HG03342 (cell line): Measurements from ENCODE around the gene ASTN2.
"Not testable (repeated sequence)": the region's sequence is repeated elsewhere in the genome, so short reads cannot be mapped to it uniquely, and the experiment has no call there.

Experiments used
- ATAC-seq: cut with Tn5 transposase; IDR thresholded peaks from one replicate; pipeline ENCODE4 v1.9.1; 2021; ENCODE audit warnings: mild to moderate bottlenecking, moderate library complexity; ENCODE audit not compliant: unreplicated experiment

ASTN2 gene

DNA sequence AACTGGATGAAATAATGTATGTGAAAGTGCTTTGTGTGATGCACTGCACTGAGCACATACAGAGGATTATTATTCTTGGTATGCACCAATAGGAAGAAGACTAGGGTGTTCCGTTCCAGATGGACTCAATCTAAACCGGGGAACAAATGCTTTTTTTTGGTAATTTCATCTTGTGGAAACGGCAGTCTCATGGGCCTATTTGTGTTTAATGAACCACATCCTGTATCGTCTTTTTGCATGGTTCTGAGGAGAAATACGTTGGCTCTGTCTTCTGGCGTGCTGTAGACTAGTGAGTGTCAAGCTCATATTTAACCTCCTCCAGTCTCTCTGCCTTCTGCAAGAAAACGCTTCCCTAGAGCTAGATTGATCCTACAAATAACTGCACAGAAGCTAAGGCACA, 697.7 kb downstream of the ASTN2 start:
- no peak for ATAC-seq

DNA sequence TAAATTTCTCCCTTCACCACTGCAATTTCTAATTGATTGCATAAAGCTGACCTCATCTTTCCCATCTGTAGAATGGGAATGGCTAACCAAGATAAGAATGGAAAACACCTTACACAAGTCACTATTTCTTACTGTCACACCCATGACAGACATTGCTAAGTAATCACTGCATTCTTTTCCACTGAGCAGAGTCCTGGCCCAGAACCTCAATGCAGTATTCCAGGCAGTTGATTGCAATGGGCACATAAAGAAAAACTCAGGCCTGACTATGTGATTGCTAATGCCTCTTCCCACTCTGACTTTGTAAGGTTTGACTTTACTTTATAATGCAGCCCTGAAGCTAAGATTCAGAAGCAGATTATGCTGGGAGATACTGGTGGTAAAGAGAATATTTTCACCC, 698.4 kb downstream of the ASTN2 start:
- no peak for ATAC-seq

DNA sequence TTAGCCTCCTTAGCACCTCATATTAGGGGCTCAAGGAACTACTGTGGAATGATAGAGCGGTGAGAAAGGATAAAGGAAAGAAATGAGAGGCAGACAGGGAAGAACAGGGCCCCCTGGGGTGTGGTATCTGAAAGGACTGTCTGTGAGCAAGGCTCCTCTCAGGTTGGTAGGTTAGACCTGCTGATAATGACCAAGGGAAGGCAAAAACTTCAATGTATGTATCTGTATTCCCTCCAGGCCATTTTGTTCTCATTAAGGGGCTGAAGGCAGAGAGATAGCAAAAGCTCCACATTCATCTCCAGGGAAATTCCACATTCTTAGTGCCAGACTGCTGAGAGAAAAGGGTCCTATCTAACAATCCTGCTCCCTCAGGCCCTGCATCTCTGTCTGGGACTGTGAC, 699.1 kb downstream of the ASTN2 start:
- ATAC-seq = no peak

- ATAC-seq = no peak
Measured at GRCh38 chr9:116713271-116713670, 701.6 kb downstream of the ASTN2 start.

DNA sequence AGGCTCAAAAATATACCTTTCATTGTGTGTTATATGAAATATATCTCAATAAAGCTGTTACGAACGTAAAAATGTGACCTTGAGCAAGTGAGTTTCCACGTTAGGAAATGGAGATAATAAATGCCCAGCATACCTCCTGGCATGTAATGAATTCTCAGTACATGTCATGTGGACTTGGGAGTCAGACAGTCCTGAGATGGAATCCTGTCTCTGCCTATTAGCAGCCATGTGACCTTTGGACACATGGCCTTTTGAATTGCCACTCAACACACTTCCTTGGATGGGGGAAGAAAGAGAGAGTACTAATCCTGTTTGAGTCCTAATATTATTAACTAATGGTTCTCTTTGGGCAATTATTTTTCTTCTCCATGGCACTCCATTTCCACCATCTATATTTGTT, 702.1 kb downstream of the ASTN2 start:
- no peak for ATAC-seq

GRCh38 chr9:116706310-116707290, 708.3 kb downstream of the ASTN2 start:
- no peak for ATAC-seq

DNA sequence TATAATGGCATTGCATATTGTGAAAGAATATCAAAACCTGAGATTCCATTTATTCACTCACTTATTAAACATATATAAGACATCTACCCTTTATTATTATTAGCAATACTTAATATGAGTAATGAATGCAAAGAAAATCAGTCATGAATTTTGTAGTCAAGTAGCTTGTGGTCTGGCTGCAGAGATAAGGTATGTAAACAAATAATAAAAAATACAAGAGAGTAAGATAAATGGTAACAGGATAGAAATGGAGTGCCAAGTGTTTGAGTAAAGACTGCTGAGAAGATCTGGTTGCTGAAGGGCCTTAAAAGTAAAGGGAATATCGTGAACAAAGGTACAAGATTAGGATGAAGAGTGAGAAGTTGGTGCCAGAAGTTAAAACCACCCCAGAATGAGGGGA, 709.3 kb downstream of the ASTN2 start:
- no peak for ATAC-seq

DNA sequence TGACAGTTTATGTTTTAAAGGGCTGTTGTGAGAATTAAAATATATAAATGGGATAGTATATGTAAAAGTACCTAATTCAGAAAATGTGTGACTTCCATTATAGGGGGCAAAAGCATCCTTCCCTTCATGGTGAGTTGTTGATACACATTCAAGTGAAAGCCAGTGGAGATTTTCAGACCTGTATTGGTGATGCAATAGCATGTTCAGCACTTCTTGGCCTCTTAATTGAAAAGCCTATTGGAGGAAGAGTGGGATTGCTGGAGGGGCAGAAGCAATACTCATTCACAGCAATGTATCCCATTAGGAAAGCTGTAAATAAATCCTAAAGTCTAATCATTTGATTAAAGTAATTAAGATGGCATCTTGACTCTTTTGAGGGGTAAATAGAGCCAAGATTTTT, 710.4 kb downstream of the ASTN2 start:
- ATAC-seq = no peak

DNA sequence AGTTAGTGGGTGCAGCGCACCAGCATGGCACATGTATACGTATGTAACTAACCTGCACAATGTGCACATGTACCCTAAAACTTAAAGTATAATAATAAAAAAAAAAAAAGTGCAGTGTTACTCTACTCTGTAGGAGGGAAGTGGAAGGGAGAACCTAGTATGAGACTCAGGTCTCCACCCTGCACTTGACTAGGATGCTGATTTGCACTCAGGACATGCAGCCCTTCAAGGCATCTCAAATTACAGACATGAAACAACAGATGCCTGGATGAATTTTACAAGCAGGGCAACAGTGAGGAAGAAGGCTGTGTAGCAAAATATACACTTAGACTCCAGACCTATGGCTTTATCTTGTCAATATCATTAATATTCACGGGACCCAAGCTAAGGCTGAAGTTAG, 711.2 kb downstream of the ASTN2 start:
- ATAC-seq = no peak

GRCh38 chr9:116701940-116702642, 712.8 kb downstream of the ASTN2 start:
- ATAC-seq = no peak

DNA sequence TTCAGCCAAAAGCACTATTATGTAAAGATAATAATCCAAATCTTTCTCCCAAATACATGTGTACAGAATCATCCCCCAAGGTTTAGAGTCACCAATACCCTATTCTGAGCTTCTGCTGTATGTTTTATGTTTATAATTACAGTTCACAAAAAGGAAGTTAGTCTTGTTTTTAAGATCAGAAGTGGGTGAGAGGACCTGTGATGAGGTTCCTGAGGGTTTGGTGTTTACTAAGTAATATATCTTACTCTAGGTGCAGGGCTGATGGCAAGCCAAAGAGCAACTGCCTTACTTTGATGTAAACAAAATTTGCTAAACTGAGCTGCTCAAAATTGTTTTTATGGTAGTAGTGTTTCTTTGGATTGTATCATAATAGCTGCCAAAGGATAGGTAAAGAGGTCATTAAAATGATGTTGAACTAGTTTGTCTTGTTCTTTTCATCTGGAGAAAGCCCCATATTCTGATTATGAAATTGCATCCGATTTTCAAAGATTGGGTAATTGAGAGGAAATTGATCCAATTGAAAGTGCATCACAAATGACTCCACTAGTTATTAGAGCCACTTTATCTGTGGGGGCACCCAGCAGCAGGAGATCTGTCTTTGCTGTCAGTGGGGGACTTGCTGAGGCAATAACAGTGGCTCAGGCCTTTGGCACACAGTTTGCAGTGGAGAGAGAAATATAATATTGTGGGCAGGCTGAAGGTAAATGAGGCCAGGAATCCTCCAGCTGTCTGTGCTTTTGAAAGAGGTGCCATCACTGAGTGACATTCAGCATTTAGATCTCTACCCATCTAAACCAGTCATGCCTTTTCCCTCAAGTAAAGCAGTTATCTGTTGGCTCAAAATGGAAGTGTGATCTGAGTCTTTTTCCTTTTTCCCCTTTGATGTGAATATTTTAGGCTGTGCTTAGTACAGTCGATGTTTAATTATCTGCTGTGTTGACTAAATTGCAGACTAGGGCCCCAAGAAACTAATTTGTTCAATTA, 713.7 kb downstream of the ASTN2 start:
- ATAC-seq = no peak

GRCh38 chr9:116700279-116700678, 714.6 kb downstream of the ASTN2 start:
- ATAC-seq = no peak

DNA sequence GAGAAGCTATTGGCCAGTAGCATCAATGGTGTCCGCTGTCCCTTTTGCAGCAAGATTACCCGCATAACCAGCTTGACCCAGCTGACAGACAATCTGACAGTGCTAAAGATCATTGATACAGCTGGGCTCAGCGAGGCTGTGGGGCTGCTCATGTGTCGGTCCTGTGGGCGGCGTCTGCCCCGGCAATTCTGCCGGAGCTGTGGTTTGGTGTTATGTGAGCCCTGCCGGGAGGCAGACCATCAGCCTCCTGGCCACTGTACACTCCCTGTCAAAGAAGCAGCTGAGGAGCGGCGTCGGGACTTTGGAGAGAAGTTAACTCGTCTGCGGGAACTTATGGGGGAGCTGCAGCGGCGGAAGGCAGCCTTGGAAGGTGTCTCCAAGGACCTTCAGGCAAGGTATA, 717.0 kb downstream of the ASTN2 start:
- ATAC-seq = no peak

GRCh38 chr9:116697362-116697761, 717.5 kb downstream of the ASTN2 start:
- no peak for ATAC-seq

GRCh38 chr9:116695438-116695837, 719.4 kb downstream of the ASTN2 start:
- no peak for ATAC-seq

DNA sequence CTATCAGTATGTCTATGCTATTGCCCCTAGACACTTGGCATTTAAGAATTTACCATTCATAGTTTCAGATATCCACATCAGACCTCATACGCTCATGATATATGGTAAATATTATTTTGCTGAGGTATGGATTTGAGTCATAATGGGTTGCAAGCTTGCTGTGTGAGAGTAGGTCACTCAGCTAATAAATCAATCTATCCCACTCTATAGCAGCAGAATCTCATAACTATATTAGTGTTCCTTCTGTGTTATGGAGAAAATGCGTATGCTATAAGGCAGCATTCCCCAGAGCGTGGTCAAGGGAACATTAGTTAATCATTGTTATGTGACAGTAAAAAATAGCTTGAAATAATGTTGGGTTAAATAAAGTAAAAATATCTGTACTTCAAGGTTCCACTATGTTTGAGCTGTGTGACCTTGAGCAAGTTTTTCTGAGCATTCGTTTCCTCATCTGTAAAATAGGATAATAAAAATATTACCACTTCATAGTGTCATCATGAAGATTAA, 720.0 kb downstream of the ASTN2 start:
- ATAC-seq = no peak

DNA sequence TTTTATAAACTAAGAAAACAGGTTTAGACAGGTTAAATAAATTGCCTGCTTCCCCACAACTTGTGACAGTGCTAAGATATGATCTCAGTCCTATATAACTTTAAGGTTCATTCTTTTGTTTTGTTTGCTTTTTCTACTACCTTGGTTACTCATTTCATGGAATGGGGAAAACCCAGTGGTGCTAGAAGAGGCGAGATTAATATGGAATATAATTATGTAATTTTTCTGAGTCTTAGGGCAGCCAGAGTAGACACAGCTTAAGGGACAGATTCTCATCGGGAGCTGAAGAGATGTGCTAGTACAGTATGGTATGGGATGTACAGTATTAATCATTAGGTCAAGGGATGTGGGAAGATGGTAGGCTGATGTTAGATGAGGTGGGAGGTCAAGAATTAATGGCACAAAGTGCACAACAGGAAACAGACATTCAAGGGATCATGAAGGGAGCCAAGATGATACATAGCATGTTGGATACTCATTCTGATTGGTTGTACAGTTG, 721.6 kb downstream of the ASTN2 start:
- peak; percentile 34 for ATAC-seq

GRCh38 chr9:116692616-116693015, 722.2 kb downstream of the ASTN2 start:
- no peak for ATAC-seq

- ATAC-seq = no peak
Measured at GRCh38 chr9:116691607-116692006, 723.2 kb downstream of the ASTN2 start.

GRCh38 chr9:116690805-116691204, 724.1 kb downstream of the ASTN2 start:
- ATAC-seq = not testable (repeated sequence)
